Fibroblast of lung (primary cell): ENCODE results near the gene TMPRSS11F. TPM values are rescaled to one million over a fixed set of nuclear protein-coding genes. Genes with fewer than 3 reads are reported as not detected.

Experiments
- DNase-seq, 2 donors: peaks; one replicate each; pipeline versions ENCODE4 v3.0.0 to v3.0.0-alpha.2; 2010; ENCODE audit warnings: low read depth in 2 of 2
- H2AFZ ChIP-seq: 2 replicates; pipeline ENCODE4 v1.5.1; 2012; ENCODE audit warnings: low read length, control low read depth, inconsistent platforms
- H3K27ac ChIP-seq: 2 replicates; pipeline ENCODE4 v1.5.1; 2011; ENCODE audit warnings: low read length, control low read depth; ENCODE audit not compliant: insufficient read depth
- H3K27me3 ChIP-seq: 2 replicates; pipeline ENCODE4 v1.5.1; 2011; ENCODE audit warnings: mild to moderate bottlenecking, low read length; ENCODE audit not compliant: control insufficient read depth, insufficient read depth
- H3K36me3 ChIP-seq: 2 replicates; pipeline ENCODE4 v1.5.1; 2011; ENCODE audit warnings: low read length; ENCODE audit not compliant: control insufficient read depth, insufficient read depth
- H3K4me1 ChIP-seq: 2 replicates; pipeline ENCODE4 v1.5.1; 2011; ENCODE audit warnings: low read length; ENCODE audit not compliant: control insufficient read depth, insufficient read depth; ENCODE audit errors: extremely low read depth
- H3K4me2 ChIP-seq: 2 replicates; pipeline ENCODE4 v1.5.1; 2011; ENCODE audit warnings: low read length, control low read depth; ENCODE audit not compliant: insufficient read depth; ENCODE audit errors: extremely low read depth
- H3K4me3 ChIP-seq, 4 experiments: fragments of 200-600 bp in 1 of 4; sonication (generic) in 1 of 4; replicated peaks in 1 of 4; 2 replicates each; pipeline ENCODE4 v1.5.1; 2011 to 2016; ENCODE audit warnings: low read length in 4 of 4, low read depth in 3 of 4, mild to moderate bottlenecking in 3 of 4, control low read depth in 2 of 4, inconsistent platforms in 1 of 4, mixed read lengths in 1 of 4; ENCODE audit not compliant: insufficient read depth in 1 of 4; ENCODE audit errors: control extremely low read depth in 1 of 4
- H3K79me2 ChIP-seq: 2 replicates; pipeline ENCODE4 v1.5.1; 2012; ENCODE audit warnings: mild to moderate bottlenecking, low read length, inconsistent platforms; ENCODE audit not compliant: control insufficient read depth, insufficient read depth
- H3K9ac ChIP-seq: 2 replicates; pipeline ENCODE4 v1.5.1; 2011; ENCODE audit warnings: mild to moderate bottlenecking, low read length, control low read depth; ENCODE audit not compliant: insufficient read depth
- H3K9me3 ChIP-seq: 2 replicates; pipeline ENCODE4 v1.5.1; 2012; ENCODE audit warnings: low read depth, low read length; ENCODE audit not compliant: control insufficient read depth, insufficient read depth
- H4K20me1 ChIP-seq: 2 replicates; pipeline ENCODE4 v1.5.1; 2011; ENCODE audit warnings: low read length; ENCODE audit not compliant: control insufficient read depth, insufficient read depth; ENCODE audit errors: extremely low read depth
- CTCF ChIP-seq, 2 donors: IDR thresholded peaks in 1 of 2; conservative IDR thresholded peaks in 1 of 2; 1 replicate in 1 of 2; 2 replicates in 1 of 2; pipeline ENCODE4 v1.5.1; 2011 to 2012; ENCODE audit warnings: low read length in 2 of 2, control low read depth in 1 of 2, inconsistent platforms in 1 of 2, low read depth in 1 of 2, mild to moderate bottlenecking in 1 of 2
- EZH2 ChIP-seq: IDR thresholded peaks from 2 replicates; pipeline ENCODE4 v1.5.1; 2012; ENCODE audit warnings: low read length, control low read depth, mild to moderate bottlenecking; ENCODE audit errors: missing control alignments
- polyA plus RNA-seq, 2 donors: library from polyadenylated mRNA; depleted of rRNA in 1 of 2; stranded (reverse) in 1 of 2; unstranded in 1 of 2; fragments of >200 nt; gene quantifications; 2 replicates each; pipeline ENCODE4 v1.2.1, GENCODE V29; 2011 to 2012; ENCODE audit warnings: missing spikeins in 1 of 2
- total RNA-seq: library from RNA; depleted of rRNA; stranded (reverse); fragments of >200 nt; gene quantifications from 2 replicates; pipeline ENCODE4 v1.2.1, GENCODE V29; 2014

Gene TMPRSS11F
- total and polyA plus RNA-seq, 2 donors (not counting 1 experiment from before 2014, with no cell fraction given): not detected

- Histone ChIP-seq H2AFZ (no peak overlapping the region), H3K9me3 (no peaks in the 10 kb centered on the region), H3K4me3 (no peak overlapping the region), H3K27me3 (no peaks in the 10 kb centered on the region), H3K79me2 (no peaks in the 10 kb centered on the region), H3K36me3 (no peaks in the 10 kb centered on the region), H3K9ac (no peak overlapping the region), H3K4me2 (no peak overlapping the region), H3K4me1 (no peaks in the 10 kb centered on the region), H3K27ac (no peak overlapping the region), H4K20me1 (no peaks in the 10 kb centered on the region)
- DNase-seq: no peak
- TF ChIP-seq EZH2: no peak
- no peak for TF ChIP-seq CTCF (conservative IDR thresholded peaks at IDR 0.05 in 1 of 2, IDR thresholded peaks at IDR 0.05 in 1 of 2; ENCODE audit: low read depth in 1 of 2, low read length in 2 of 2)
These were observed 5.4 kb downstream of the TMPRSS11F start for GRCh38 chr4:68124262-68124661.

GRCh38 chr4:68123525-68123924 lies 6.1 kb downstream of the TMPRSS11F start:
- Histone ChIP-seq H4K20me1 (no peaks in the 10 kb centered on the region), H3K27me3 (no peaks in the 10 kb centered on the region), H2AFZ (no peak overlapping the region), H3K4me3 (no peak overlapping the region), H3K4me2 (no peak overlapping the region), H3K4me1 (no peaks in the 10 kb centered on the region), H3K36me3 (no peaks in the 10 kb centered on the region), H3K9ac (no peak overlapping the region), H3K27ac (no peak overlapping the region), H3K9me3 (no peaks in the 10 kb centered on the region), H3K79me2 (no peaks in the 10 kb centered on the region)
- DNase-seq: no peak
- TF ChIP-seq EZH2 (no peak), CTCF (conservative IDR thresholded peaks at IDR 0.05 in 1 of 2, IDR thresholded peaks at IDR 0.05 in 1 of 2; ENCODE audit: low read depth in 1 of 2, low read length in 2 of 2) (no peak)

GRCh38 chr4:68119921-68120320 lies 9.7 kb downstream of the TMPRSS11F start:
- Histone ChIP-seq H3K36me3 (no peaks in the 10 kb centered on the region), H3K9ac (no peak overlapping the region), H3K4me3 (no peak overlapping the region), H3K27me3 (no peaks in the 10 kb centered on the region), H3K9me3 (no peaks in the 10 kb centered on the region), H3K4me2 (no peak overlapping the region), H3K4me1 (no peaks in the 10 kb centered on the region), H2AFZ (no peak overlapping the region), H4K20me1 (no peaks in the 10 kb centered on the region), H3K79me2 (no peaks in the 10 kb centered on the region), H3K27ac (no peak overlapping the region)
- no peak for DNase-seq
- TF ChIP-seq EZH2 (no peak), CTCF (conservative IDR thresholded peaks at IDR 0.05 in 1 of 2, IDR thresholded peaks at IDR 0.05 in 1 of 2; ENCODE audit: low read depth in 1 of 2, low read length in 2 of 2) (no peak)
